Measurements from ENCODE around the gene FKBP5. TPM values are rescaled to one million over a fixed set of nuclear protein-coding genes. Genes with fewer than 3 reads are reported as not detected.

Gene FKBP5
- total and polyA plus RNA-seq, 10 of the 15 experiments (the other 5 are each of a cell fraction or from before 2014, with no cell fraction given) = 29.0 to 123 (median 62.3) TPM

GRCh38 chr6:35596448-35597442 lies 92.0 kb downstream of the FKBP5 start:
- TF ChIP-seq SP1 (IDR thresholded peaks at IDR 0.05; ENCODE audit: low read depth, low read length) = no peak
- TF ChIP-seq EP300 (IDR thresholded peaks at IDR 0.05; ENCODE audit: borderline replicate concordance in 1 of 2, control insufficient read depth in 1 of 2, low read depth in 2 of 2, low read length in 2 of 2) = no peak
- TF ChIP-seq NFIC (IDR thresholded peaks at IDR 0.05; ENCODE audit: low read depth, low read length) = no peak
- no peak overlapping the region for H3K4me3 ChIP-seq
- no peak for ATAC-seq
- SMC1A ChIA-PET (ENCODE audit: uncharacterized antibody, unreplicated experiment) = interaction anchor here (0.5 to 1.4 kb wide), 3 partner anchors 12 to 140 kb away, joined by 3 to 4 read pairs (median 3); partner anchors contain the start of gene ARMC12
- H2AFZ ChIP-seq (ENCODE audit: control insufficient read depth, low read depth, low read length) = no peak overlapping the region
- no peak overlapping the region for H3K27ac ChIP-seq (ENCODE audit: control insufficient read depth, insufficient read depth)
- RAD21 ChIA-PET (ENCODE audit: unreplicated experiment) = interaction anchor here (1.0 kb wide), 1 partner anchor 141 kb away, joined by 3 read pairs; no protein-coding TSS in a partner anchor
- no peak for DNase-seq (ENCODE audit: low read depth, low spot score)
- POLR2A ChIA-PET = interaction anchor here (0.6 kb wide), 1 partner anchor 182 kb away, joined by 3 read pairs; no protein-coding TSS in a partner anchor
- peaks cover 7% of the 10 kb centered on the region for H3K4me1 ChIP-seq (ENCODE audit: control insufficient read depth, insufficient read depth, low read length)
- no peak for FAIRE-seq
- no peaks in the 10 kb centered on the region for H3K79me2 ChIP-seq (ENCODE audit: control insufficient read depth, insufficient read depth, low read length)
- no peak overlapping the region for H3K9ac ChIP-seq (ENCODE audit: control insufficient read depth, insufficient read depth, low read length)
- WGBS (ENCODE audit: insufficient coverage, insufficient replicate concordance, low lambda C conversion rate, missing lambda C conversion rate) = 95% methylated on average over 8 of the region's 8 CpGs
- no peaks in the 10 kb centered on the region for H4K20me1 ChIP-seq (ENCODE audit: control insufficient read depth, insufficient read depth)
- H3K4me2 ChIP-seq (ENCODE audit: control insufficient read depth, insufficient read depth) = no peak overlapping the region
- peaks cover 0 to 6% of the 10 kb centered on the region in 2 experiments; a peak in 2 of 4 replicates for H3K36me3 ChIP-seq (ENCODE audit: control insufficient read depth in 2 of 2, insufficient read depth in 2 of 2, low read length in 1 of 2)
- BruUV-seq (replicated peaks) = TSS peak; percentile 27
- no peaks in the 10 kb centered on the region for H3K27me3 ChIP-seq (replicated peaks in 1 of 2; ENCODE audit: control insufficient read depth in 2 of 2, insufficient read depth in 2 of 2, low read length in 1 of 2)
- no peaks in the 10 kb centered on the region for H3K9me3 ChIP-seq (replicated peaks; ENCODE audit: control insufficient read depth, insufficient read depth, low read length)
- in situ Hi-C loops (cut with MboI) = no loop called here
- CTCF ChIA-PET = interaction anchor here (2.3 kb wide), 1 partner anchor 140 kb away, joined by 9 read pairs; the partner anchor contains the start of gene ARMC12
- intact Hi-C loops (cut with micrococcal nuclease; ENCODE audit: unreplicated experiment) = no loop called here

Data from GM12878 (cell line).